Ishikawa (cell line): ENCODE data around the gene OR2M4.

Experiments used
- CEBPB ChIP-seq: IDR thresholded peaks from 2 replicates; pipeline ENCODE4 v1.6.1; 2012
- CREB1 ChIP-seq: IDR thresholded peaks from 2 replicates; pipeline ENCODE4 v1.6.1; 2012; ENCODE audit warnings: low read depth
- EGR1 ChIP-seq: IDR thresholded peaks from 2 replicates; pipeline ENCODE4 v1.6.1; 2012
- EP300 ChIP-seq: IDR thresholded peaks from 2 replicates; pipeline ENCODE4 v1.6.1; 2012; ENCODE audit warnings: borderline replicate concordance
- FOXM1 ChIP-seq: IDR thresholded peaks from 2 replicates; pipeline ENCODE4 v1.6.1; 2012; ENCODE audit warnings: low read depth, borderline replicate concordance
- NFIC ChIP-seq: IDR thresholded peaks from 2 replicates; pipeline ENCODE4 v1.6.1; 2012
- RAD21 ChIP-seq: IDR thresholded peaks from 2 replicates; pipeline ENCODE4 v1.6.1; 2012; ENCODE audit warnings: low read depth
- TAF1 ChIP-seq: IDR thresholded peaks from 2 replicates; pipeline ENCODE4 v1.6.1; 2012; ENCODE audit warnings: low read depth, mild to moderate bottlenecking
- TCF12 ChIP-seq: IDR thresholded peaks from 2 replicates; pipeline ENCODE4 v1.6.1; 2012; ENCODE audit warnings: low read depth
- TEAD4 ChIP-seq: IDR thresholded peaks from 2 replicates; pipeline ENCODE4 v1.6.1; 2012
- YY1 ChIP-seq: IDR thresholded peaks from 2 replicates; pipeline ENCODE4 v1.6.1; 2012; ENCODE audit warnings: low read depth
- ZBTB7A ChIP-seq: IDR thresholded peaks from 2 replicates; pipeline ENCODE4 v1.6.1; 2012; ENCODE audit warnings: low read depth
- TF ChIP-seq, protein P1 (sequence below): IDR thresholded peaks from 2 replicates; pipeline ENCODE4 v1.6.1; 2012
- TF ChIP-seq, protein P2 (sequence below): IDR thresholded peaks from 2 replicates; pipeline ENCODE4 v1.6.1; 2012; ENCODE audit warnings: low read depth, mild to moderate bottlenecking
- TF ChIP-seq, protein P3 (sequence below): IDR thresholded peaks from 2 replicates; pipeline ENCODE4 v1.6.1; 2012

The OR2M4 gene

DNA sequence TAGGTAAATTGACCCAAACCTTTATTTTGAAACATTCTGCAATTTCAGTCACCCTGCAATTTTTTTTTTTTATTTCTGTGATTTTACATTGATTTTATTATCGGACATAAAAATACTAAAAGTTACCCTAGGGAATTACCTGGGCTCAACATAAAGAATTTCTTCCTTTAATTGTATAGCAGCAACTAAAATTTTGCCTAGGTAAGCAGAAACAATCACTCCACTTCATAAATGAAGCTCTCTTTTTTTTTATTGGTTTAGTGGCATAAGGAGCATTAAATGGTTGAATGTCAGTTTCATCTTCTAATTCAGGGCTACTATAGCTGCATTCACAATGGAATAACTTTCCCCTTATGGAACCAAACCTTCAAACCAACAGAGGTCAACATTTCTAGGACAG is 15.3 kb upstream of the OR2M4 start:
- no peak for TF ChIP-seq RAD21
- TF ChIP-seq EP300: no peak
- TF ChIP-seq, protein P1, sequence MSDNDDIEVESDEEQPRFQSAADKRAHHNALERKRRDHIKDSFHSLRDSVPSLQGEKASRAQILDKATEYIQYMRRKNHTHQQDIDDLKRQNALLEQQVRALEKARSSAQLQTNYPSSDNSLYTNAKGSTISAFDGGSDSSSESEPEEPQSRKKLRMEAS: no peak
- no peak for TF ChIP-seq TEAD4
- no peak for TF ChIP-seq CEBPB
- no peak for TF ChIP-seq ZBTB7A

DNA sequence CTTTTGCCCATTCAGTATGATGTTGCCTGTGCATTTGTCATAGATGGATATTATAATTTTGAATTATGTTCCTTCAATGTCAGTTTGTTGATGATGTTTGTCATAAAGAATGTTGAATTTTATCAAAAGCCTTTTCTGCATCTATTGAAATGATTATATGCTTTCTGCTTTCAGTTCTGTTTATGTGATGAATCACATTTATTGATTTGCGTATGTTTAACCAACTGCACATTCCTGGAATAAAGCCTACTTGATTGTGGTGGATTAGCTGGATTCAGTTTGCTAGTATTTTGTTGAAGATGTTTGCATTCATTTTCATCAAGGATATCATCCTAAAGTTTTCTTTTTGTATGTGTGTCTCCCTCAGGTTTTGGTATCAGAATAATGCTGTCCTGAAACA is 5.7 kb upstream of the OR2M4 start:
- no peak for TF ChIP-seq TAF1
- TF ChIP-seq, protein P2, sequence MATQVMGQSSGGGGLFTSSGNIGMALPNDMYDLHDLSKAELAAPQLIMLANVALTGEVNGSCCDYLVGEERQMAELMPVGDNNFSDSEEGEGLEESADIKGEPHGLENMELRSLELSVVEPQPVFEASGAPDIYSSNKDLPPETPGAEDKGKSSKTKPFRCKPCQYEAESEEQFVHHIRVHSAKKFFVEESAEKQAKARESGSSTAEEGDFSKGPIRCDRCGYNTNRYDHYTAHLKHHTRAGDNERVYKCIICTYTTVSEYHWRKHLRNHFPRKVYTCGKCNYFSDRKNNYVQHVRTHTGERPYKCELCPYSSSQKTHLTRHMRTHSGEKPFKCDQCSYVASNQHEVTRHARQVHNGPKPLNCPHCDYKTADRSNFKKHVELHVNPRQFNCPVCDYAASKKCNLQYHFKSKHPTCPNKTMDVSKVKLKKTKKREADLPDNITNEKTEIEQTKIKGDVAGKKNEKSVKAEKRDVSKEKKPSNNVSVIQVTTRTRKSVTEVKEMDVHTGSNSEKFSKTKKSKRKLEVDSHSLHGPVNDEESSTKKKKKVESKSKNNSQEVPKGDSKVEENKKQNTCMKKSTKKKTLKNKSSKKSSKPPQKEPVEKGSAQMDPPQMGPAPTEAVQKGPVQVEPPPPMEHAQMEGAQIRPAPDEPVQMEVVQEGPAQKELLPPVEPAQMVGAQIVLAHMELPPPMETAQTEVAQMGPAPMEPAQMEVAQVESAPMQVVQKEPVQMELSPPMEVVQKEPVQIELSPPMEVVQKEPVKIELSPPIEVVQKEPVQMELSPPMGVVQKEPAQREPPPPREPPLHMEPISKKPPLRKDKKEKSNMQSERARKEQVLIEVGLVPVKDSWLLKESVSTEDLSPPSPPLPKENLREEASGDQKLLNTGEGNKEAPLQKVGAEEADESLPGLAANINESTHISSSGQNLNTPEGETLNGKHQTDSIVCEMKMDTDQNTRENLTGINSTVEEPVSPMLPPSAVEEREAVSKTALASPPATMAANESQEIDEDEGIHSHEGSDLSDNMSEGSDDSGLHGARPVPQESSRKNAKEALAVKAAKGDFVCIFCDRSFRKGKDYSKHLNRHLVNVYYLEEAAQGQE: no peak
- TF ChIP-seq TCF12: no peak
- no peak for TF ChIP-seq EGR1

DNA sequence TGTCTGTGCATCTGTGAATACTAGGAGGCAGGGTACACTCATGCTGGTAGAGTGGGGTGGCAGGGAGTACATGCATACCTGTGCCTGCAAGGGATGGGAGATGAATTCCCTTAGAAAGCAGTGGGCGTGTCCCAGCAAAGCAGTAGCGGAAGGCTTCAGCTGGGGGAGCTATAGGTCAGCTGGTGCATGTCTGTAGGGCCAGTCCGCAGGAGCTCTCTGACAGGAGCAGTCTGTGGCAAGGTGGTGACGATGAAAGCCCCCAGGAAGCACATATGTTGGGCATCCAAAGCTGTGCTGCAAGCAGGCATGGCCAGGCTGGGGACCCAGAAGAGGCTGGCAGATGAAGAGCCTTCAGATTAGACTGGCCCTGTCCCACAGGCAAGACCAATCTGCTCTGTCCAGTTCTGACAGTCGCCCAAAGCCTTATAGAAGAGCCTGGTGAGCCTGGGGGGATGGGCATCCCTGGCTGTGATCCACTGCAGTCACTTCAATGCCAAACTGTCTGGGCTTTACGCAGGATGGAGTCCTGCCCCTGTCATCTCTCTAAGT is 1.8 kb upstream of the OR2M4 start:
- TF ChIP-seq NFIC (no peak), EP300 (no peak), RAD21 (no peak), YY1 (no peak)
- TF ChIP-seq, protein P1: no peak

DNA sequence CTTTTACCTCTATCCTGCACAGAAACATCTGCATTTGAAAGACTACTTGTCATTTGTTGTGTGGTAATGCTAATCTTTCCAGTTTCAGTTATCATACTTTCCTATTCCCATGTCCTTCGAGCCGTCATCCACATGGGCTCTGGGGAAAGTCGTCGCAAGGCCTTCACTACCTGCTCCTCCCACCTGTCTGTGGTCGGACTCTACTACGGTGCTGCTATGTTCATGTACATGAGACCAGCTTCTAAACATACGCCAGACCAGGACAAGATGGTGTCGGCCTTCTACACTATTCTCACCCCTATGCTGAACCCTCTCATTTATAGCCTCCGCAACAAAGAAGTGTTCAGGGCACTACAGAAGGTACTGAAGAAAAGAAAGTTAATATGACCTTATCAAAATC is 8.3 kb downstream of the OR2M4 start:
- no peak for TF ChIP-seq CEBPB

DNA sequence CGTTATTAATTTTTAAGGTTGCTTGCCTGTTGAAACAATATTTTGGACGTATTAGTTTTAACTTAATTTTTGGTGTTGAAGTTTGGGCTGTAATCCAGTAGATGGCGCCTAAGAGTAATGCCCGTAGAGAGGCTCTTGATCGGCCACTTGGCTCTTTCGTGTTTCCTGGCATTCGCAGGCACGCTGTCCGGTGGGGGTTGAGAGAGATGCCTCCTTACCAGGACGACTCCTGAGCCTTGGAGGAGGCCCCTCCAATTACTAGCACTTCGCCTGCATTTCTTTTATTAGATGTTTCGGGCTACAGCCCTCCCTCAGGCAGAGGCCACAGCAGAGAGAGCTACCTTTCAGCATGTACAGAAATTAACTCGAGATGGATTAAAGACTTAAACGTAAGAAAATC is 12.0 kb downstream of the OR2M4 start:
- TF ChIP-seq RAD21: peak; percentile 54
- no peak for TF ChIP-seq EGR1

DNA sequence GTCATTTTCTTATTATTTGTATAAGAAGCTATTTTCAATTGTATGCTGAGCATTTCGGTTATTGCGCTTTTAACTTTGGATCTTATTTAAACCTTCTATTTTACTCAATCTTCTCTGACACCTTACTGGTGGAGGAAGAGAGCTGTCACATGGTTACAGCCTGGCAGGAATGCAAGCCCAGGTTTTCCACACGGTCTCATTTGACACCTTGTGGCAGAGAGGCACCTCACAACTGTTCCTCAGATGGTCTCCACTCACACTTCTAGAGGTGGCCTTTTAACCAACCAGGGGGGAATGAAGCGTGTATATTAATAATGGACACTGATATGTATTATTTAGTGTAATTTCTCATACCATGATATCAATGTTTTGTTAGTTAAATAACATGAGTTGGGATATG is 37.0 kb downstream of the OR2M4 start:
- TF ChIP-seq, protein P3, sequence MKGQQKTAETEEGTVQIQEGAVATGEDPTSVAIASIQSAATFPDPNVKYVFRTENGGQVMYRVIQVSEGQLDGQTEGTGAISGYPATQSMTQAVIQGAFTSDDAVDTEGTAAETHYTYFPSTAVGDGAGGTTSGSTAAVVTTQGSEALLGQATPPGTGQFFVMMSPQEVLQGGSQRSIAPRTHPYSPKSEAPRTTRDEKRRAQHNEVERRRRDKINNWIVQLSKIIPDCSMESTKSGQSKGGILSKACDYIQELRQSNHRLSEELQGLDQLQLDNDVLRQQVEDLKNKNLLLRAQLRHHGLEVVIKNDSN: no peak
- no peak for TF ChIP-seq YY1
- no peak for TF ChIP-seq EGR1
- no peak for TF ChIP-seq TEAD4
- TF ChIP-seq CEBPB: no peak
- no peak for TF ChIP-seq RAD21
- TF ChIP-seq TCF12: no peak
- TF ChIP-seq EP300: no peak
- no peak for TF ChIP-seq ZBTB7A
- TF ChIP-seq NFIC: no peak
- TF ChIP-seq CREB1: no peak
- no peak for TF ChIP-seq TAF1
- TF ChIP-seq FOXM1: no peak
- TF ChIP-seq, protein P1: no peak
- TF ChIP-seq, protein P2: no peak

DNA sequence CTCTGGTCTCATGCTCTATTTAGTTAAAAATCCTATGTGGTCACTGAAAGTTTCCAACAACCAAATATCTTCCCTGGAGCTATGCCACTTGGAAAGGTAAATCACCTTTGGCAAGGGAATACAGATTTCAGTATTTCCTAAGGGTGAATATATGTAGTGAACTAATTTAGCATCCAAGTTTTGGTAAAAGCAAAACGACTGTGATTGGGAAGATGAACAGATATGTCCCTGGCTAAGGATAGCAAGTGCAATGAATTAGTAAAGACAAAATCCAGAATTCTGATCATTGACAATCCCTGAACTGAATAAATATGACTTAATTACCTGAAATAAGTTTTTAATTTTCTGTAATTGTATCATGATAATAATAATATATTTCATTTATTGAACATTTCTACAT is 46.7 kb downstream of the OR2M4 start, which contains the start of gene OR2T33:
OR2T33 (minus strand) TSS at position 101 of the 400 bp plus-strand sequence. CDS start 4,162 bp downstream, outside the sequence.
- TF ChIP-seq NFIC (no peak), CEBPB (no peak), ZBTB7A (no peak), TAF1 (no peak), CREB1 (no peak), TCF12 (no peak), FOXM1 (no peak), YY1 (no peak), EP300 (no peak)
- TF ChIP-seq, protein P1: no peak
- TF ChIP-seq, protein P3: no peak
